ENCODE data around the gene SGF29. TPM values are rescaled to one million over a fixed set of nuclear protein-coding genes. Genes with fewer than 3 reads are reported as not detected.

Gene SGF29
- total RNA-seq, 4 donors from 2014 or later, result 20.3 to 45.1 (median 35.3) TPM

DNA sequence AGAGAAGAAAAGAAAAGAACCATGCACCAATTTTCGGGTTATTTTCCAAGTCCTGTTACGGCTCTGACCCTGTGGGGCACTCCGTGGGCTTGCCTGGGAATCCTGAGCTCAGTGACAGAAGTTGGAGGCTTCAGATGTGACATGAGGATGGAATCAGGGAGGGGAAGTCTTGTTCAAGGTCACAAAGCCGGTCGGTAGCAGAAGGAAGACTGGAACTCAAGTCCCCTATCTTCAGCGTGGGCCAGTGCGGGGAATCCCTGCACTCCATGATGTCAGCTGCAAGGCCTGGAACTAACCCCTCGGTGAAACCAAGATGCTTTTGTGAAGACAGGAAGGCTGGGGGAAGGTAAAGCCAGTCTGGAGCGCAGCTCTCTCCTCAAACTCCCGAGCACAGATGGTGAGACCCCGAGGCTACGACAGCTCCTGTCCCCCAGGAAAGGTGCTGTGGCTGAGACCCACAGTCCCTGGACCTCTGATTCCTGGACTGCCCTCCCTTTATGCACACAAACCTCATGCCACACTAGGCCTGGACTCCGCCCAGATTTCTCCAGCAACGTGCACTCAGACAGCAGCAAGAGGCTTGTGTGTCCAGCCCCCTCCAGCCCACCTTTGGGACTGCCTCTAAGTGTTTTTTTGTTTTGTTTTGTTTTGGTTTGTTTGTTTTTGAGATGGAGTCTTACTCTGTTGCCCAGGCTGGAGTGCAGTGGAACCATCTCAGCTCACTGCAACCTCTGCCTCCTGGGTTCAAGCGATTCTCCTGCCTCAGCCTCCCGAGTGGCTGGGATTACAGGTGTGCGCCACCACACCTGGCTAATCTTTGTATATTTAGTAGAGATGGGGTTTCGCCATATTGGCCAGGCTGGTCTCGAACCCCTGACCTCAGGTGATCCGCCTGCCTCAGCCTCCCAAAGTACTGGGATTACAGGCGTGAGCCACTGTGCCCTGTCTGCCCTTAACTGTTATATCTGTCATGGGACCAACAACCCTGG, 41.6 kb upstream of the SGF29 start:
- no peaks in the 10 kb centered on the region for H3K36me3 ChIP-seq
- no peaks in the 10 kb centered on the region for H3K9me3 ChIP-seq
- ATAC-seq, result no peak
- H3K27ac ChIP-seq, result no peak overlapping the region
- H3K4me3 ChIP-seq, result no peak overlapping the region
- no peaks in the 10 kb centered on the region for H3K4me1 ChIP-seq
- WGBS, 2 donors (ENCODE audit: low coverage in 1 of 2), result 79 to 83% methylated on average over 13 to 14 of the region's 21 CpGs
- H3K27me3 ChIP-seq, result peaks cover 13% of the 10 kb centered on the region
- no peak for TF ChIP-seq POLR2AphosphoS5 (IDR thresholded peaks at IDR 0.05)
- TF ChIP-seq EP300 (IDR thresholded peaks at IDR 0.05), result no peak
- TF ChIP-seq POLR2A (IDR thresholded peaks at IDR 0.05), result no peak
- TF ChIP-seq, protein P1, sequence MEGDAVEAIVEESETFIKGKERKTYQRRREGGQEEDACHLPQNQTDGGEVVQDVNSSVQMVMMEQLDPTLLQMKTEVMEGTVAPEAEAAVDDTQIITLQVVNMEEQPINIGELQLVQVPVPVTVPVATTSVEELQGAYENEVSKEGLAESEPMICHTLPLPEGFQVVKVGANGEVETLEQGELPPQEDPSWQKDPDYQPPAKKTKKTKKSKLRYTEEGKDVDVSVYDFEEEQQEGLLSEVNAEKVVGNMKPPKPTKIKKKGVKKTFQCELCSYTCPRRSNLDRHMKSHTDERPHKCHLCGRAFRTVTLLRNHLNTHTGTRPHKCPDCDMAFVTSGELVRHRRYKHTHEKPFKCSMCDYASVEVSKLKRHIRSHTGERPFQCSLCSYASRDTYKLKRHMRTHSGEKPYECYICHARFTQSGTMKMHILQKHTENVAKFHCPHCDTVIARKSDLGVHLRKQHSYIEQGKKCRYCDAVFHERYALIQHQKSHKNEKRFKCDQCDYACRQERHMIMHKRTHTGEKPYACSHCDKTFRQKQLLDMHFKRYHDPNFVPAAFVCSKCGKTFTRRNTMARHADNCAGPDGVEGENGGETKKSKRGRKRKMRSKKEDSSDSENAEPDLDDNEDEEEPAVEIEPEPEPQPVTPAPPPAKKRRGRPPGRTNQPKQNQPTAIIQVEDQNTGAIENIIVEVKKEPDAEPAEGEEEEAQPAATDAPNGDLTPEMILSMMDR (IDR thresholded peaks at IDR 0.05), result no peak

DNA sequence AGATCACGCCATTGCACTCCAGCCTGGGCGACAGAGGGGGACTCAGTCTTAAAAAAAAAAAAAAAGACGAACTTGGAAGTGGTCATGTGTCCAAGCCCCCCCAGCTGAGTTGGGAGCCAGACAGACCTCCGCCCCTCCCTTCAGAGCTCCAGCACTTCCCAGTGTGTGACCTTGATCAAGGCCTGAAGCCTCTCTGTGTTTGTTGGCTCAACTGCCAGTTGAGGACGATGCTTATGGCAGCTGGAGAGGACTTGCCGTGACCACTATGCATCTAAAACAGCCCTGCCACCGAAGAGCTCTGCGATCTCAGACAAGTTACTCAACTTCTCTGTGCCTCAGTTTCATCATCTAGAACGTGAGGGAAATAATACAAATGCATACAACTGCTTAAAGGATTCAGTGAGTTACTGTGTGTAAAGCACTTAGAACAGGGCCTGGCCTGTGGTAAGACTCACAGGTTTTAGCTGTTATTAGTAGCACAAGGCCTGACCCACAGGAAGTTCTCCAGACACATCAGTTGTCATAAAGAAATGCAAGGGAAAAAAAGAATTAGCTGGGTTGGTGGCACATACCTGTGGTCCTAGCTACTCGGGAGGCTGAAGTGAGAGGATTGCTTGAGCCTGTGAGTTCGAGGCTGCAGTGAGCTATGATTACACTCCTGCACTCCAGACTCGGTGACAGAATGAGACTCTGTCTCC, 40.1 kb upstream of the SGF29 start:
- no peak for ATAC-seq
- TF ChIP-seq POLR2AphosphoS5 (IDR thresholded peaks at IDR 0.05) (no peak), EP300 (IDR thresholded peaks at IDR 0.05) (no peak), POLR2A (IDR thresholded peaks at IDR 0.05) (no peak)
- TF ChIP-seq, protein P1 (IDR thresholded peaks at IDR 0.05), result no peak
- 60 to 90% methylated on average over 2 to 5 of the region's 12 CpGs for WGBS, 2 donors (ENCODE audit: low coverage in 1 of 2)
- no peaks in the 10 kb centered on the region for H3K9me3 ChIP-seq
- no peak overlapping the region for H3K27ac ChIP-seq
- no peaks in the 10 kb centered on the region for H3K36me3 ChIP-seq
- H3K27me3 ChIP-seq, result no peaks in the 10 kb centered on the region
- no peaks in the 10 kb centered on the region for H3K4me1 ChIP-seq
- no peak overlapping the region for H3K4me3 ChIP-seq

DNA sequence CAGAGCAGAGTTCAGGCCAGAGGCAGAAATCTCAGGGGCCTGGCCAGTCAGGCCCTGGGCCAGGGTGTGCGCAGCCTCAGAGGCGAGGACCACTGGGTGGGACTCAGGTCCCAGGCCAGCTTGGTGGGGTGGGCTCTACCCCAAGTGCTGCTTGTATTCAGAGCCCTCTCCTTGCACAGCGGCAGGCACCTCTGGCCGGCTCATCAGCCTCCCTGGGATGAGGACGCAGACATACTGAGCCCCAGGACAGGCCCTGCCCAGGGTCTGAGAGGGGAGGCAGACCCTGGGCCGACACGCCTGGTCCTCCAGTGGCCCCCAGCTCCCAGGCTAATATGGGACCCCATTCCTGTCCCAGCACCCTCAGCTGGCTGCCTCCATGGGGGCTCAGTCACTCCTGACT, 39.5 kb upstream of the SGF29 start:
- WGBS, 2 donors (ENCODE audit: low coverage in 1 of 2), result no CpG with 5 or more reads among the region's 7 CpGs
- no peak overlapping the region for H3K4me3 ChIP-seq
- no peaks in the 10 kb centered on the region for H3K4me1 ChIP-seq
- no peak for ATAC-seq
- TF ChIP-seq POLR2A (IDR thresholded peaks at IDR 0.05) (no peak), POLR2AphosphoS5 (IDR thresholded peaks at IDR 0.05) (no peak)
- no peaks in the 10 kb centered on the region for H3K36me3 ChIP-seq
- no peaks in the 10 kb centered on the region for H3K27me3 ChIP-seq
- H3K27ac ChIP-seq, result no peak overlapping the region
- no peaks in the 10 kb centered on the region for H3K9me3 ChIP-seq

DNA sequence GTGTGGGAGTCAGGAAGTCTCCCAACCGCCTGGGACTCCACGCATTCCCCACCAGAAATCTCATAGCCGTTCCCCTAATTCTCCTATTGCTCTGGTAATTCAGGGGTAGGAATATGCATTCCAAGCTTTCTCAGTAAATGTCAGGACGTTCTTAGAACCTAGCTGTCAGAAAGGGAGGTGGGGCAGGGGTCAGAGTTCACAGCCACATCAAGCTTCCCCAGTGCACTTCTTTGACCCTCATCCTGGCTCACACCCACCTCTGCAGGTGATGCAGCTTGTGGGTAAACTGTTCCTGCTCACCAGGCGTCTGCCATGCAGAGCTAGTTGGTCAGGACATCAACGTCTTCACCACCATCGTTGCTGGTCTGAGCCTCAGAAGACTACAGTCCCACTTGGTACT, 33.0 kb upstream of the SGF29 start:
- no peaks in the 10 kb centered on the region for H3K36me3 ChIP-seq
- no peaks in the 10 kb centered on the region for H3K27me3 ChIP-seq
- H3K9me3 ChIP-seq, result no peaks in the 10 kb centered on the region
- H3K4me3 ChIP-seq, result no peak overlapping the region
- no peak overlapping the region for H3K27ac ChIP-seq
- WGBS, 2 donors (ENCODE audit: low coverage in 1 of 2), result 64 to 70% methylated on average over 4 to 6 of the region's 7 CpGs
- no peak for ATAC-seq
- H3K4me1 ChIP-seq, result peaks cover 0 to 20% (median 3%) of the 10 kb centered on the region in 3 donors
- TF ChIP-seq EP300 (IDR thresholded peaks at IDR 0.05) (no peak), POLR2A (IDR thresholded peaks at IDR 0.05) (no peak), POLR2AphosphoS5 (IDR thresholded peaks at IDR 0.05) (no peak)
- TF ChIP-seq, protein P1 (IDR thresholded peaks at IDR 0.05), result no peak

DNA sequence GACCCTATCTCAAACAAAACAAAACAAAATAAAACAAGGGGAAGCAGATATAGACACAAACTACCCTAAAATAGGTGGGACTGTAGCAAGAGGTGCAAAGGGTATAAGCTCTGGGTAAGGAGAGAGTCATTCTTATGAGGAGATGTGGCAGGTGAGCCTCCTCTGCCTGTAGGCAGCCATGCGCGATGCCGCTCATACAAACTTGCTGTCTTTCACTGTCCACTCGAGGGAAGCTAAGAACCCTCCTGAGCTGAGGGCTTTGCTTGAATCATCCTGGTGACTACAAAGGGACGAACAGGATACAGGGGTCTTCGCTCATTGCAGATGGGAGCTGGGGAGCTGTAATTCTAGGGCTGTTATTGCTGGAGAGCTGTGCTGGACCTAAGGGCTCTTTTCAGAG, 32.3 kb upstream of the SGF29 start:
- Histone ChIP-seq H3K9me3 (no peaks in the 10 kb centered on the region), H3K36me3 (no peaks in the 10 kb centered on the region), H3K27me3 (no peaks in the 10 kb centered on the region), H3K4me3 (no peak overlapping the region), H3K27ac (no peak overlapping the region), H3K4me1 (peaks cover 0 to 20% (median 3%) of the 10 kb centered on the region in 3 donors)
- no peak for ATAC-seq
- WGBS, 2 donors (ENCODE audit: low coverage in 1 of 2), result 85 to 93% methylated on average over 3 to 6 of the region's 6 CpGs
- TF ChIP-seq POLR2A (IDR thresholded peaks at IDR 0.05) (no peak), POLR2AphosphoS5 (IDR thresholded peaks at IDR 0.05) (no peak), EP300 (IDR thresholded peaks at IDR 0.05) (no peak)
- TF ChIP-seq, protein P1 (IDR thresholded peaks at IDR 0.05), result no peak
